GM12873 (cell line): ENCODE results near the gene HSD17B13.

Experiments
- TF ChIP-seq, protein P1 (sequence below): IDR thresholded peaks from 2 replicates; pipeline ENCODE4 v1.5.1; 2012; ENCODE audit warnings: low read depth, mild to moderate bottlenecking, moderate library complexity, low read length, control low read depth; ENCODE audit not compliant: insufficient read depth; ENCODE audit errors: missing control alignments

Gene HSD17B13

DNA sequence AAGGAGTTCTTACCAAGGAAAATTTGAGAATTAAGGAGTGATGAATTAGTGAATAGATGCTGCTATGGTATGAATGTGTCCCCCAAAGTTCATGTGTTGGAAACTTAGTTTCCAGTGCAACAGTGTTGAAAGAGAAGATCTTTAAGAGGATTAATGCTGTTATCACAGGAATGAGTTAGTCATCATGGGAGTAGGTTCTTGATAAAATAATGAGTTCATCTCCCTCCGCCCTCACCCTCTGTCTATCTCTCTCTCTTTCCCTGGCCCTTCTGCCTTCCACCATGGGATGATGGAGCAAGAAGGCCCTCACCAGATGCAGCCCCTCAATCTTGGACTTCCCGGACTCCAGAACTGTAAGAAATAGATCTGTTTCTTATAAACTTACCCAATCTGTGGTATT, 64.0 kb downstream of the HSD17B13 start:
- TF ChIP-seq, protein P1, sequence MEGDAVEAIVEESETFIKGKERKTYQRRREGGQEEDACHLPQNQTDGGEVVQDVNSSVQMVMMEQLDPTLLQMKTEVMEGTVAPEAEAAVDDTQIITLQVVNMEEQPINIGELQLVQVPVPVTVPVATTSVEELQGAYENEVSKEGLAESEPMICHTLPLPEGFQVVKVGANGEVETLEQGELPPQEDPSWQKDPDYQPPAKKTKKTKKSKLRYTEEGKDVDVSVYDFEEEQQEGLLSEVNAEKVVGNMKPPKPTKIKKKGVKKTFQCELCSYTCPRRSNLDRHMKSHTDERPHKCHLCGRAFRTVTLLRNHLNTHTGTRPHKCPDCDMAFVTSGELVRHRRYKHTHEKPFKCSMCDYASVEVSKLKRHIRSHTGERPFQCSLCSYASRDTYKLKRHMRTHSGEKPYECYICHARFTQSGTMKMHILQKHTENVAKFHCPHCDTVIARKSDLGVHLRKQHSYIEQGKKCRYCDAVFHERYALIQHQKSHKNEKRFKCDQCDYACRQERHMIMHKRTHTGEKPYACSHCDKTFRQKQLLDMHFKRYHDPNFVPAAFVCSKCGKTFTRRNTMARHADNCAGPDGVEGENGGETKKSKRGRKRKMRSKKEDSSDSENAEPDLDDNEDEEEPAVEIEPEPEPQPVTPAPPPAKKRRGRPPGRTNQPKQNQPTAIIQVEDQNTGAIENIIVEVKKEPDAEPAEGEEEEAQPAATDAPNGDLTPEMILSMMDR, result no peak

DNA sequence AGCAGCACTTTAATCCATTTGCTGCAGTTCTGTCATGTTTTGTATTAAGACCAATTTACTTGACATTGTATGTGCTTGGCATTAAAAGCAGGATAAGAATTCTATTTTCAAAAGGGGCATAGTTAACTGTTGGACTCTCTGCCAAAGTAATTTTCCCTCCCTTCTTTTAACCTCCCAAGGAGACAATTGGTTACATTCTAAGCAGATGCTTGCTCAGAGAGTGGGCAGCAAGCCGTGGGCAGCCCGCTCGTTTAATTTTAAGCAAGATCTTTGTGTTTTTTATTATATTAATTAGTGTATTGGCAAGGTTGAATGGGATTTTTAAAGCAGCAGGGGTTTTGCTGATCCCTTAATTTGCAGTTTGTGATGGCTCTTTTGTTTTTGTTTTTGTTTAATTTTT, 65.2 kb downstream of the HSD17B13 start:
- TF ChIP-seq, protein P1, result no peak

DNA sequence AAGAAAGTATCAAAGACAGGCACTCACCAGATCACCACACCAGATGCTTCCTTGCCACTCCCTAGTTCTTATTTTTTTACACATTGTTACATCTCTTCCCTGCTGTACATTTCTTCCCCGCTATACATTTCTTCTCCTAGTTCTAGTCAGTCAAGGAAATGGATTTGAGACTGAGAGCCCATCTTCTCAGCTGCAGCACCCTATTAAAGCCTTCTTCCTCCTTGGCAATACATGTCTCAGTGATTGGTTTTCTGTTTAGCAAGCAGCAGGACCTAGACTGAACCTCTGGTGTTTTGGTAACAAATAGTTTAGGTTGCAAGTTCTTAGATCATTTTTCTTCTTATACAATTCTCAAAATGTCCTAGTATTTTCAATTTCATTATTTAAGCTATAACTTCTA, 66.9 kb downstream of the HSD17B13 start:
- TF ChIP-seq, protein P1, result no peak
